Stimulated activated CD8-positive, alpha-beta memory T cell treated with anti-CD3 and anti-CD28 coated beads, Interleukin-7, amount 100 ng/mL, for 48 hours (primary cell): ENCODE data around the gene MVD.
"Not testable (repeated sequence)": the region's sequence is repeated elsewhere in the genome, so short reads cannot be mapped to it uniquely, and the experiment has no call there.

ENCODE experiments used
- DNase-seq, 2 donors: peaks; one replicate each; pipeline ENCODE4 v3.0.0-alpha.2; 2020; ENCODE audit warnings: low read depth in 1 of 2; ENCODE audit errors: extremely low read depth in 1 of 2

The MVD gene

DNA sequence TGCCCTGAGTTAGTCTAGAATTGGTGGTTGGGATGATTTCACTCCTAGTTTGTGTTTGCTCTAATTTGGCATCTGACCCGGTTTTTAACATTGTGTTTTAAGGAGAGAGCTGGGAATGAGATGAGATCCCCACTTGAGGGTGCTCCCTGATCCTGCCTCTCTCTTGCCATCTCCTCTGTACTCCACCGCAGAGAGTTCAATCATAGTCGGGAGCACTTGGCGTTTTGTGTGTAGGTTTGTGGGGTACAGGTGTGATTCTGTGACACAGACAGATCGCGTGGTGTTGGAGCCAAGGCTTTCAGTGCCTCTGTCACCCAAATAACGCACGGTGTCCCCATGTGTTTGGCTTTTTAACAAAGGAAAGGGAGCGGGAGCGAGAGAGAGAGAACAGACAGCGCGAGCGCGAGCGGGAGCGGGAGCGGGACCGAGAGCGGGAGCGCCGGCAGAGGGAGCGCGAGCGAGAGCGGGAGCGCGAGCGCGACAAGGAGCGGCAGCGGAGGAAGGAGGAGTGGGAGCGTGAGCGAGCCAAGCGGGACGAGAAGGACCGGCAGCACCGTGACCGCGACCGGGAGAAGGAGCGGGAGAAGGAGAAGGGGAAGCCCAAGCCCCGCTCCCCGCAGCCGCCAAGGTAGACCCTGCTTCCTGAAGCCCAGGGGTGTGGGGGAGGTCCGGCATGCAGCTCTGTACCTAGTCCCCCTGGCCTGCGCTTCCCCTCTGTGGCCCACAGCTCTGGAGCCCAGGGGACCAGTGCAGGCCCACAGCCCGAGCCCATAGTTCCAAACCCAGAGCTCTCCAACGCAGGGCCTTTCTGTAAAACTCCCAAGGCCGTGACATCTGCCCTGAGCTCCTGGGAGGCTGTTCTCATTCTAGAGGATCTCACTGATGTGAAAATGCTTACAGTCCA lies 51.7 kb downstream of the MVD start:
- DNase-seq, result no peak

GRCh38 chr16:88610080-88610479 lies 52.8 kb downstream of the MVD start:
- no peak for DNase-seq

DNA sequence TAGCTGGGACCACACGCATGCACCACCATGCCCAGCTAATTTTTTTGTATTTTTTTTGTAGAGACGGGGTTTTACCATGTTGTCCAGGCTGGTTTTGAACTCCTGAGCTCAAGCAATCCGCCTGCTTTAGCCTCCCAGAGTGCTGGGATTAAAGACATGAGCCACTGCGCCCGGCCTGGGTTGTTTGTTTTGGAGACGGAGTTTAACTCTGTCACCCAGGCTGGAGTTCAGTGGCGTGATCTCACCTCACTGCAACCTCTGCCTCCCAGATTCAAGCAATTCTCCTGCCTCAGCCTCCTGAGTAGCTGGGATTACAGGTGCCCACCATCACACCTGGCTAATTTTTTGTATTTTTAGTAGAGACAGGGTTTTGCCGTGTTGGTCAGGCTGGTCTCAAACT lies 53.5 kb downstream of the MVD start:
- not testable (repeated sequence) for DNase-seq

DNA sequence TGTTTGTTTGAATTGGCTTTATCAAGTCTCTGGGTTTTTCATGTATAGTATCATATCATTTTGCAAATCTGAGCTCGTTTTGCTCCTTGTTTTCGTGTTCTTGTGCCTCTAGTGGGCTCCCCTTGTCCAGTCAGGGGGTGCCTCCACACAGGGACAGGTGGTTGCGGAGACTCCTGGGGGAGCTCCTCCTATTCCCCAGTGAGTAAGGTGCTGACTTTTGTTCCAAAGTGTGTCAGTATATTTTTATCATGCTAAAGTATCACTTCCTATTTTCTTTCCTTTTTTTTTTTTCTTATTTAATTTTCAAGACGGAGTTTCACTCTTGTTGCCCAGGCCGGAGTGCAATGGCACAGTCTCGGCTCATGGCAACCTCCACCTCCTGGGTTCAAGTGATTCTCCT lies 54.8 kb downstream of the MVD start:
- DNase-seq, result no peak

- DNase-seq, result no peak
Observed at GRCh38 chr16:88606148-88606757, 56.6 kb downstream of the MVD start.

- no peak for DNase-seq
Observed at GRCh38 chr16:88605186-88606147, 57.4 kb downstream of the MVD start.

DNA sequence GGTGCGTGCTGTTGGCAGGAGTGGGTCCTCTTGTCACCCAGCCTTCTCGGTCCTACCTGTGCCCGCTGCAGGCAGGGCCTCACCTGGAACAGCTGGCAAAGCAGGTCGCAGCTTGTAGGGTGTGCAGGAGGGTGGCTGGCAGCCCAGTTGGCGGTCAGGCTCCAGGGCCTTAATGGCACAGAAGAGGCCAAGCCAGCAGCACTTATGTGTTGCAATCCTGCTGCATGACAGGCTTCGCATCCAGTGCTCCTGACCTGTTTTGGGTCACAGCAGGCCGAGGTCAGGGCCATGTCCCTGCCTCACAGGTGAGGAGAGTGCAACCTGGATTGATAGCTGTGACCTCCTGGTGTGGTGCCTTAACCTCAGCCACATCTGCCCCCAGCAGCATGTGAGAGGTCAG lies 60.8 kb downstream of the MVD start:
- no peak for DNase-seq
